Liver (tissue), 9 donors: Measurements from ENCODE around the gene SAFB2. TPM values are rescaled to one million over a fixed set of nuclear protein-coding genes. Genes with fewer than 3 reads are reported as not detected.
A peak's percentile ranks its signal among the peaks of the same experiment; 100 is the strongest.

Experiments
- DNase-seq: peaks from one replicate; pipeline ENCODE4 v3.0.0-alpha.2; 2017; ENCODE audit warnings: low spot score
- H3K27ac ChIP-seq, 2 donors: one replicate each; pipeline ENCODE4 v1.7.0; 2013; ENCODE audit warnings: inconsistent platforms in 2 of 2, low read length in 2 of 2, control low read depth in 1 of 2, low read depth in 1 of 2, mild to moderate bottlenecking in 1 of 2
- H3K27me3 ChIP-seq, 4 donors: one replicate each; pipeline versions ENCODE4 v1.6.1 to v1.7.0; 2013; ENCODE audit warnings: low read length in 3 of 4, inconsistent platforms in 1 of 4, mild to moderate bottlenecking in 1 of 4, moderate library complexity in 1 of 4; ENCODE audit not compliant: control insufficient read depth in 4 of 4, insufficient read depth in 4 of 4
- H3K36me3 ChIP-seq, 4 donors: one replicate each; pipeline versions ENCODE4 v1.6.1 to v1.7.0; 2013; ENCODE audit warnings: low read length in 3 of 4, mild to moderate bottlenecking in 3 of 4, low read depth in 1 of 4, moderate library complexity in 1 of 4; ENCODE audit not compliant: control insufficient read depth in 4 of 4, insufficient read depth in 3 of 4
- H3K4me1 ChIP-seq, 4 donors: one replicate each; pipeline versions ENCODE4 v1.6.1 to v1.7.0; 2013; ENCODE audit warnings: low read length in 3 of 4, mild to moderate bottlenecking in 3 of 4, moderate library complexity in 1 of 4; ENCODE audit not compliant: control insufficient read depth in 4 of 4, insufficient read depth in 4 of 4
- H3K4me3 ChIP-seq, 3 donors: one replicate each; pipeline versions ENCODE4 v1.6.1 to v1.7.0; 2013; ENCODE audit warnings: low read length in 3 of 3, control low read depth in 1 of 3, low read depth in 1 of 3, mild to moderate bottlenecking in 1 of 3
- H3K9ac ChIP-seq, 2 donors: one replicate each; pipeline ENCODE4 v1.7.0; 2013; ENCODE audit warnings: low read length in 2 of 2, mild to moderate bottlenecking in 2 of 2, moderate library complexity in 2 of 2, control low read depth in 1 of 2, low read depth in 1 of 2
- H3K9me3 ChIP-seq, 4 donors: one replicate each; pipeline versions ENCODE4 v1.6.1 to v1.7.0; 2013; ENCODE audit warnings: low read length in 3 of 4; ENCODE audit not compliant: control insufficient read depth in 4 of 4
- CTCF ChIP-seq: fragments of 150-350 bp; IDR thresholded peaks from 2 replicates; pipeline ENCODE4 v1.5.1; 2017; ENCODE audit warnings: improper control_type of control experiment, low read depth, low read length; ENCODE audit not compliant: missing input control
- EGR1 ChIP-seq, 2 donors: IDR thresholded peaks; 2 replicates each; pipeline ENCODE4 v1.6.1; 2016 to 2018; ENCODE audit warnings: antibody characterized with exemption in 2 of 2, low read depth in 2 of 2
- FOXA1 ChIP-seq: IDR thresholded peaks from 2 replicates; pipeline ENCODE4 v1.6.1; 2016; ENCODE audit warnings: antibody characterized with exemption
- FOXA2 ChIP-seq: IDR thresholded peaks from 2 replicates; pipeline ENCODE4 v1.6.1; 2016; ENCODE audit warnings: antibody characterized with exemption
- GABPA ChIP-seq, 2 donors: IDR thresholded peaks in 1 of 2; conservative IDR thresholded peaks in 1 of 2; 2 replicates each; pipeline ENCODE4 v1.6.1; 2016; ENCODE audit warnings: antibody characterized with exemption in 2 of 2, mild to moderate bottlenecking in 1 of 2, moderate library complexity in 1 of 2
- HNF4G ChIP-seq: IDR thresholded peaks from 2 replicates; pipeline ENCODE4 v1.6.1; 2016; ENCODE audit warnings: antibody characterized with exemption
- JUND ChIP-seq, 2 donors: IDR thresholded peaks; 2 replicates each; pipeline ENCODE4 v1.6.1; 2016; ENCODE audit warnings: antibody characterized with exemption in 2 of 2
- MAX ChIP-seq: IDR thresholded peaks from 2 replicates; pipeline ENCODE4 v1.6.1; 2016; ENCODE audit warnings: antibody characterized with exemption
- RAD21 ChIP-seq, 2 donors: IDR thresholded peaks; 2 replicates each; pipeline ENCODE4 v1.6.1; 2016; ENCODE audit warnings: antibody characterized with exemption in 2 of 2, mild to moderate bottlenecking in 2 of 2
- REST ChIP-seq: IDR thresholded peaks from 2 replicates; pipeline ENCODE4 v1.6.1; 2016; ENCODE audit warnings: antibody characterized with exemption, mild to moderate bottlenecking
- SP1 ChIP-seq: IDR thresholded peaks from 2 replicates; pipeline ENCODE4 v1.6.1; 2018; ENCODE audit warnings: antibody characterized with exemption, mild to moderate bottlenecking
- TAF1 ChIP-seq: conservative IDR thresholded peaks from 2 replicates; pipeline ENCODE4 v1.6.1; 2016; ENCODE audit warnings: antibody characterized with exemption, mild to moderate bottlenecking
- YY1 ChIP-seq: IDR thresholded peaks from 2 replicates; pipeline ENCODE4 v1.6.1; 2016; ENCODE audit warnings: antibody characterized with exemption, mild to moderate bottlenecking
- ZBTB33 ChIP-seq: IDR thresholded peaks from 2 replicates; pipeline ENCODE4 v1.6.1; 2016; ENCODE audit warnings: antibody characterized with exemption
- WGBS: extraction: QIAGEN DNeasy Blood & Tissue Kit; methylation state at CpG from one replicate; pipeline ENCODE4 v1.1.7; 2013; 5-methylcytosine and 5-hydroxymethylcytosine counted together
- polyA plus RNA-seq, 2 donors: library from polyadenylated mRNA; stranded (reverse) in 1 of 2; unstranded in 1 of 2; fragments of 200-250 nt in 1 of 2; fragments of >200 nt in 1 of 2; fragmentation: Nextera tagmentation in 1 of 2; extraction: Ambion mirVana in 1 of 2; gene quantifications; one replicate each; pipeline versions ENCODE4 v1.2.1 to v1.2.3, GENCODE V29; 2013 to 2015
- total RNA-seq, 2 donors: library from RNA; depleted of rRNA; stranded (reverse); fragments of >200 nt; gene quantifications; one replicate each; pipeline ENCODE4 v1.2.3, GENCODE V29; 2014
- donor health status: healthy.
- donor health status: healthy.
- donor health status: healthy.
- donor health status: healthy.
- donor health status: healthy.

The SAFB2 gene
- total and polyA plus RNA-seq, 4 donors = 18.7 to 57.8 (median 28.5) TPM

- Histone ChIP-seq H3K27me3 (no peaks in the 10 kb centered on the region), H3K27ac (no peak overlapping the region), H3K9ac (peak overlapping the region in 1 of 2 donors; percentile 23), H3K4me1 (peaks cover 6 to 38% (median 29%) of the 10 kb centered on the region in 4 donors), H3K9me3 (no peaks in the 10 kb centered on the region), H3K36me3 (peaks cover 9 to 37% (median 25%) of the 10 kb centered on the region in 4 donors), H3K4me3 (no peak overlapping the region)
- 53% methylated on average over 3 of the region's 3 CpGs for WGBS
- no peak for DNase-seq
- no peak for TF ChIP-seq EGR1 (IDR thresholded peaks at IDR 0.05; ENCODE audit: low read depth in 2 of 2)
- no peak for TF ChIP-seq RAD21 (IDR thresholded peaks at IDR 0.05)
- no peak for TF ChIP-seq SP1
- TF ChIP-seq REST = no peak
- TF ChIP-seq FOXA2 = no peak
- no peak for TF ChIP-seq ZBTB33
- no peak for TF ChIP-seq GABPA (IDR thresholded peaks at IDR 0.05 in 1 of 2, conservative IDR thresholded peaks at IDR 0.05 in 1 of 2)
- TF ChIP-seq TAF1 = no peak
- TF ChIP-seq YY1 = no peak
- no peak for TF ChIP-seq MAX
- no peak for TF ChIP-seq JUND (IDR thresholded peaks at IDR 0.05)
- no peak for TF ChIP-seq HNF4G
- TF ChIP-seq CTCF = no peak
- TF ChIP-seq FOXA1 = no peak
Observed at GRCh38 chr19:5619946-5620345, 2.6 kb downstream of the SAFB2 start.

- Histone ChIP-seq H3K9ac (no peak overlapping the region), H3K36me3 (peaks cover 16 to 50% (median 35%) of the 10 kb centered on the region in 4 donors), H3K4me1 (peaks cover 6 to 25% (median 21%) of the 10 kb centered on the region in 4 donors)
Observed at GRCh38 chr19:5618591-5618990, 4.0 kb downstream of the SAFB2 start.

More at GRCh38 chr19:5618591-5618990, 4.0 kb downstream of the SAFB2 start:
- Histone ChIP-seq H3K27ac (no peak overlapping the region), H3K4me3 (no peak overlapping the region), H3K9me3 (no peaks in the 10 kb centered on the region), H3K27me3 (no peaks in the 10 kb centered on the region)
- TF ChIP-seq REST = no peak
- no peak for DNase-seq
- WGBS = 96% methylated on average over 9 of the region's 9 CpGs
